Measurements from ENCODE around the gene BCKDHA.

GRCh38 chr19:41409288-41409687 is 11.7 kb downstream of the BCKDHA start:
- no peak for TF ChIP-seq CTCF (IDR thresholded peaks at IDR 0.05)
- no peak for TF ChIP-seq POLR2A (IDR thresholded peaks at IDR 0.05)

All from prostate gland (tissue), 2 donors.